Mucosa of rectum (tissue), 2 donors: ENCODE results near the gene NAALADL2.

Experiments
- H3K27ac ChIP-seq, 2 donors: one replicate each; pipeline ENCODE4 v1.7.0; 2013; ENCODE audit warnings: inconsistent platforms in 2 of 2, low read depth in 2 of 2, low read length in 2 of 2
- H3K27me3 ChIP-seq, 2 donors: one replicate each; pipeline ENCODE4 v1.7.0; 2013; ENCODE audit warnings: low read length in 2 of 2; ENCODE audit not compliant: control insufficient read depth in 2 of 2, insufficient read depth in 2 of 2
- H3K36me3 ChIP-seq, 2 donors: one replicate each; pipeline ENCODE4 v1.7.0; 2013; ENCODE audit warnings: low read length in 2 of 2; ENCODE audit not compliant: control insufficient read depth in 2 of 2, insufficient read depth in 2 of 2
- H3K4me1 ChIP-seq, 2 donors: one replicate each; pipeline ENCODE4 v1.7.0; 2013; ENCODE audit warnings: low read length in 2 of 2, mild to moderate bottlenecking in 1 of 2; ENCODE audit not compliant: control insufficient read depth in 2 of 2, insufficient read depth in 2 of 2
- H3K4me3 ChIP-seq, 2 donors: one replicate each; pipeline ENCODE4 v1.7.0; 2013; ENCODE audit warnings: low read length in 2 of 2
- H3K9ac ChIP-seq, 2 donors: one replicate each; pipeline ENCODE4 v1.7.0; 2013; ENCODE audit warnings: low read length in 2 of 2, low read depth in 1 of 2, mild to moderate bottlenecking in 1 of 2
- H3K9me3 ChIP-seq, 2 donors: one replicate each; pipeline ENCODE4 v1.7.0; 2013; ENCODE audit warnings: low read length in 2 of 2; ENCODE audit not compliant: control insufficient read depth in 2 of 2
- donor health status: healthy.
- donor health status: Normal muscosa, but diverticular disease.

Gene NAALADL2

GRCh38 chr3:175007306-175007705, 148.2 kb downstream of the NAALADL2 start:
- H3K4me1 ChIP-seq = no peaks in the 10 kb centered on the region
- no peaks in the 10 kb centered on the region for H3K36me3 ChIP-seq
- H3K27ac ChIP-seq = no peak overlapping the region
- no peaks in the 10 kb centered on the region for H3K27me3 ChIP-seq
- no peaks in the 10 kb centered on the region for H3K9me3 ChIP-seq
- H3K9ac ChIP-seq = no peak overlapping the region
- H3K4me3 ChIP-seq = no peak overlapping the region

- Histone ChIP-seq H3K27ac (no peak overlapping the region), H3K4me3 (no peak overlapping the region), H3K27me3 (no peaks in the 10 kb centered on the region), H3K4me1 (no peaks in the 10 kb centered on the region), H3K9ac (no peak overlapping the region), H3K36me3 (no peaks in the 10 kb centered on the region), H3K9me3 (no peaks in the 10 kb centered on the region)
Measured at GRCh38 chr3:175009295-175009694, 150.2 kb downstream of the NAALADL2 start.

GRCh38 chr3:175015056-175015635, 156.0 kb downstream of the NAALADL2 start:
- Histone ChIP-seq H3K4me1 (no peaks in the 10 kb centered on the region), H3K27ac (no peak overlapping the region), H3K36me3 (no peaks in the 10 kb centered on the region)

GRCh38 chr3:175018946-175019727, 160.0 kb downstream of the NAALADL2 start:
- Histone ChIP-seq H3K4me3 (no peak overlapping the region), H3K36me3 (no peaks in the 10 kb centered on the region), H3K4me1 (no peaks in the 10 kb centered on the region), H3K9me3 (no peaks in the 10 kb centered on the region), H3K9ac (no peak overlapping the region), H3K27me3 (no peaks in the 10 kb centered on the region), H3K27ac (no peak overlapping the region)

More at GRCh38 chr3:175015056-175015635, 156.0 kb downstream of the NAALADL2 start:
- Histone ChIP-seq H3K9me3 (no peaks in the 10 kb centered on the region), H3K9ac (no peak overlapping the region), H3K27me3 (no peaks in the 10 kb centered on the region), H3K4me3 (no peak overlapping the region)

- Histone ChIP-seq H3K4me3 (no peak overlapping the region), H3K27ac (no peak overlapping the region), H3K36me3 (no peaks in the 10 kb centered on the region), H3K4me1 (no peaks in the 10 kb centered on the region), H3K9me3 (no peaks in the 10 kb centered on the region), H3K9ac (no peak overlapping the region), H3K27me3 (no peaks in the 10 kb centered on the region)
Measured at GRCh38 chr3:175020101-175020500, 161.0 kb downstream of the NAALADL2 start.

- Histone ChIP-seq H3K4me1 (no peaks in the 10 kb centered on the region), H3K27me3 (no peaks in the 10 kb centered on the region), H3K27ac (no peak overlapping the region), H3K36me3 (no peaks in the 10 kb centered on the region), H3K9me3 (no peaks in the 10 kb centered on the region), H3K9ac (no peak overlapping the region), H3K4me3 (no peak overlapping the region)
Measured at GRCh38 chr3:175029828-175030227, 170.7 kb downstream of the NAALADL2 start.

GRCh38 chr3:175039875-175040274, 180.7 kb downstream of the NAALADL2 start:
- no peak overlapping the region for H3K27ac ChIP-seq
- no peaks in the 10 kb centered on the region for H3K4me1 ChIP-seq
- no peak overlapping the region for H3K4me3 ChIP-seq
- no peaks in the 10 kb centered on the region for H3K9me3 ChIP-seq
- no peak overlapping the region for H3K9ac ChIP-seq
- no peaks in the 10 kb centered on the region for H3K27me3 ChIP-seq
- H3K36me3 ChIP-seq = no peaks in the 10 kb centered on the region

- Histone ChIP-seq H3K4me3 (no peak overlapping the region), H3K9ac (no peak overlapping the region), H3K4me1 (no peaks in the 10 kb centered on the region), H3K36me3 (no peaks in the 10 kb centered on the region), H3K27ac (no peak overlapping the region), H3K27me3 (no peaks in the 10 kb centered on the region), H3K9me3 (no peaks in the 10 kb centered on the region)
Measured at GRCh38 chr3:175041369-175041768, 182.2 kb downstream of the NAALADL2 start.

GRCh38 chr3:175046601-175047000, 187.5 kb downstream of the NAALADL2 start:
- no peaks in the 10 kb centered on the region for H3K4me1 ChIP-seq
- H3K9ac ChIP-seq = no peak overlapping the region
- H3K27ac ChIP-seq = no peak overlapping the region
- peaks cover 4 to 5% of the 10 kb centered on the region in 2 donors for H3K9me3 ChIP-seq
- H3K36me3 ChIP-seq = no peaks in the 10 kb centered on the region
- H3K4me3 ChIP-seq = no peak overlapping the region
- no peaks in the 10 kb centered on the region for H3K27me3 ChIP-seq

GRCh38 chr3:175047786-175048185, 188.7 kb downstream of the NAALADL2 start:
- no peaks in the 10 kb centered on the region for H3K4me1 ChIP-seq
- no peaks in the 10 kb centered on the region for H3K27me3 ChIP-seq
- H3K9me3 ChIP-seq = peaks cover 5 to 6% of the 10 kb centered on the region in 2 donors
- H3K9ac ChIP-seq = no peak overlapping the region
- no peak overlapping the region for H3K27ac ChIP-seq
- no peak overlapping the region for H3K4me3 ChIP-seq
- no peaks in the 10 kb centered on the region for H3K36me3 ChIP-seq
